Upper lobe of left lung (tissue), 4 donors: Measurements from ENCODE around the gene DNAAF1.

Experiments used
- POLR2A ChIP-seq, 4 donors: fragments of 450-650 bp; IDR thresholded peaks; one replicate each; pipeline ENCODE4 v1.5.1; 2016 to 2017; ENCODE audit warnings: antibody characterized with exemption in 4 of 4, mild to moderate bottlenecking in 2 of 4
- POLR2AphosphoS5 ChIP-seq, 2 donors: sonication (generic); formaldehyde crosslinking; IDR thresholded peaks; one replicate each; pipeline ENCODE4 v1.5.1; 2017; ENCODE audit warnings: antibody characterized with exemption in 2 of 2
- TF ChIP-seq, protein P1 (sequence below), 6 experiments: fragments of 450-650 bp in 4 of 6; fragments of 200-600 bp in 2 of 6; sonication (generic) in 2 of 6; IDR thresholded peaks; one replicate each; pipeline ENCODE4 v1.5.1; 2016 to 2019; ENCODE audit warnings: antibody characterized with exemption in 6 of 6

DNA sequence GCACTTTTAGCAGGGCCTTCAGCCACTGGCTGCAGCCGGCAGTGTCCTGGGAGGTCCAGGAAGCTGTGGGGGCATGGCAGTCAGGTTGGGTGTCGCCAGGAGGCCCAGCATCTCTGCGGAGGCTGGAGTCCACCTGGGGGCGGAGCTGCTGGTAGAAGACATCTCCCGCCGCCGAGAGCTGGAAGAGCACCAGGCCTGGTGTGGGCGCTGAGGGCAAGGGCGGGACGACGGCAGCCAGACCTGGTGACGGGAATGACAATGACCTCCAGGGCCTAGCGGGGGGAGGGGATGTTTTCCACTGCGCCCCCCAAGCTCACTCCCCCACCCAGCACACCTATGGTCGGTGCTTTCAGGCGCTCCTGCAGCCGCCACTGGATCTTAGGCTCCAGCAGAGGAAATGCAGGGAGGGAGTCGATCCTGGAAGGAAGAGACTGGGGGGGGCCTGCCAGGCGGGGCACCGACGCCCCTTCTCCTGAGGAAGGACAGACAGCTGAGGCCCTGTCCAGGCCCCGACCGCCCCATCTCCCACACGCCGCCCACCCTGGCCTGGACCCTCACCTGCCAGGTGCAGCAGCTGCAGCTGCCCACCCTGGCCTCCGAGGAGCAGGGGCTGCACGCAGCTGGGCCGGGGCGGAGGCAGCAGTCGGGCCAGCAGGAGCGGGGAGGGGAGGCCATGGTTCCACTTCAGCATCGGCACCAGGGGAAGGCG lies 34.7 kb downstream of the DNAAF1 start:
- TF ChIP-seq POLR2A (IDR thresholded peaks at IDR 0.05) (no peak), POLR2AphosphoS5 (IDR thresholded peaks at IDR 0.05) (no peak)
- TF ChIP-seq, protein P1, sequence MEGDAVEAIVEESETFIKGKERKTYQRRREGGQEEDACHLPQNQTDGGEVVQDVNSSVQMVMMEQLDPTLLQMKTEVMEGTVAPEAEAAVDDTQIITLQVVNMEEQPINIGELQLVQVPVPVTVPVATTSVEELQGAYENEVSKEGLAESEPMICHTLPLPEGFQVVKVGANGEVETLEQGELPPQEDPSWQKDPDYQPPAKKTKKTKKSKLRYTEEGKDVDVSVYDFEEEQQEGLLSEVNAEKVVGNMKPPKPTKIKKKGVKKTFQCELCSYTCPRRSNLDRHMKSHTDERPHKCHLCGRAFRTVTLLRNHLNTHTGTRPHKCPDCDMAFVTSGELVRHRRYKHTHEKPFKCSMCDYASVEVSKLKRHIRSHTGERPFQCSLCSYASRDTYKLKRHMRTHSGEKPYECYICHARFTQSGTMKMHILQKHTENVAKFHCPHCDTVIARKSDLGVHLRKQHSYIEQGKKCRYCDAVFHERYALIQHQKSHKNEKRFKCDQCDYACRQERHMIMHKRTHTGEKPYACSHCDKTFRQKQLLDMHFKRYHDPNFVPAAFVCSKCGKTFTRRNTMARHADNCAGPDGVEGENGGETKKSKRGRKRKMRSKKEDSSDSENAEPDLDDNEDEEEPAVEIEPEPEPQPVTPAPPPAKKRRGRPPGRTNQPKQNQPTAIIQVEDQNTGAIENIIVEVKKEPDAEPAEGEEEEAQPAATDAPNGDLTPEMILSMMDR (IDR thresholded peaks at IDR 0.05) = no peak
